ENCODE measurements around the gene PRDM8. TPM values are rescaled to one million over a fixed set of nuclear protein-coding genes. Genes with fewer than 3 reads are reported as not detected.

The PRDM8 gene
- total RNA-seq, 6 experiments from 2014 or later = 20.4 to 25.4 (median 23.9) TPM

DNA sequence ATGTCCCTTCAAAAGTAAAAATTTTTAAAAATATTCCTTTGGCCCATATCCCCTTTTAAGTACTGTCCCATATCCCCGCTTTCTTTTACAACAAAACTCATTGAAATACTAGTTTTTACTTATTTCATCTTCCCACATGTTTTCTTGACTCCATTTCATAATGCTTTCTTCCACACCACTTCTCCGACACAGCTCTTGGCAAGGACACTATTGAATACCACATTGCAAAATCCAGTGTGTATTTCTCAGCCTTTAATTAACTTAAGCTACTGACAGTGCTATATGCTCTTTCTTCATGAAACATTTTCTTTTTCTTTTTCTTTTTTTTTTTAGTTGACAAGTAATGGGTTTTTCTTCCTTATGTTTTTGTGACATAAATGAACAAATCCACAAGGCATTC lies 28.8 kb downstream of the PRDM8 start:
- DNase-seq = no peak
- TF ChIP-seq CTCF (IDR thresholded peaks at IDR 0.05) = no peak

DNA sequence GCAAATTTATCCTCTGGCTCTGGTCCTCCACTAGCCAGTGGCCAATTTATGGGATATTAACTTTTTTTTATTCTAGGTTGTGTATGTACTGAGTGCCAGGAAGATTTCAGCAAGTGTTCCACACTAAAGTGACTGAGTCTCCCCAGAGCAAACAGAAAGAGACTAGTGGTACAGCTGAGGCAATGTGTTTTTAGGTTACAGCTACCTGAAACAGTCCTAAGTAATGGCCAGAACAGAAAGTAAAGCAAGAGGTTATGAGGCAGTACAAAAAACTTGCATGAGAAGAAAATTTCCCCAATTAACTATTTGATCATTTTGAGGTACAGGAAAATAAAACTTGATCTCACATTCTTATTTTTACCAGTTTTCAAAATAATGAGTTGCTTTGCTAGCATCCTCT lies 31.2 kb downstream of the PRDM8 start:
- no peaks in the 10 kb centered on the region for H3K27me3 Mint-ChIP-seq (ENCODE audit: insufficient read depth)
- H3K9me3 Mint-ChIP-seq = no peaks in the 10 kb centered on the region
- peaks cover 47% of the 10 kb centered on the region for H3K4me1 Mint-ChIP-seq (ENCODE audit: low read depth)
- no peaks in the 10 kb centered on the region for H3K36me3 Mint-ChIP-seq (ENCODE audit: low read depth)
- H3K4me3 Mint-ChIP-seq = peak overlapping the region; percentile 17; the same call in 1 of the 2 replicates
- no peak for DNase-seq
- H3K27ac Mint-ChIP-seq = no peak overlapping the region; the same call in none of the 2 replicates
- no peak for TF ChIP-seq CTCF (IDR thresholded peaks at IDR 0.05)

More for the DNA sequence above, 28.8 kb downstream of the PRDM8 start:
- no peaks in the 10 kb centered on the region for H3K9me3 Mint-ChIP-seq
- H3K4me1 Mint-ChIP-seq (ENCODE audit: low read depth) = peaks cover 63% of the 10 kb centered on the region
- H3K27me3 Mint-ChIP-seq (ENCODE audit: insufficient read depth) = no peaks in the 10 kb centered on the region
- no peaks in the 10 kb centered on the region for H3K36me3 Mint-ChIP-seq (ENCODE audit: low read depth)
- H3K4me3 Mint-ChIP-seq = no peak overlapping the region
- H3K27ac Mint-ChIP-seq = no peak overlapping the region

- no peaks in the 10 kb centered on the region for H3K9me3 Mint-ChIP-seq
- no peaks in the 10 kb centered on the region for H3K36me3 Mint-ChIP-seq (ENCODE audit: low read depth)
- no peaks in the 10 kb centered on the region for H3K27me3 Mint-ChIP-seq (ENCODE audit: insufficient read depth)
- no peak for TF ChIP-seq CTCF (IDR thresholded peaks at IDR 0.05)
- peak overlapping the region; percentile 74 for H3K4me3 Mint-ChIP-seq
- no peak for DNase-seq
- H3K27ac Mint-ChIP-seq = peak overlapping the region; percentile 62
- H3K4me1 Mint-ChIP-seq (ENCODE audit: low read depth) = peaks cover 40% of the 10 kb centered on the region; the same call in 1 of the 2 replicates
Measured at GRCh38 chr4:80229128-80229527, 31.8 kb downstream of the PRDM8 start.

DNA sequence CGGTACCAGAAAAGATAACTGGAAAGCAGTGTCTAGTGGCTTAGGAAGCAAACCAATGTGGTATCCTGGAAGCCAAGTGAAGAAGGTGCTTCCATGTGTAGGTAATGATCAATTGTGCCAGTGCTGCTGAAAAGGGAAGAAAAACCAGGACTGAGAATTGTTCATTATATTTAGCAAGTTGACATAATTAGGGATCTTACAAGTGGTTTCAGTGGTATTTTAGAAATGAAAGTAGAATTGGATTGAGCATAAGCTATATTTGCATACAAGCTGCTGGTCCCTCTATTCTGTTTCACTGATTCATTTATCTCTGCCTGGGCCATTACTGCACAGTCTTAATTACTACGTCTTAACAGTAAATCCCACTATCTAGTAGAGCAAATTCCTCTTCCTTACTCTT lies 32.3 kb downstream of the PRDM8 start:
- Mint-ChIP-seq H3K27me3 (ENCODE audit: insufficient read depth) (no peaks in the 10 kb centered on the region), H3K4me3 (peak overlapping the region; percentile 74), H3K4me1 (ENCODE audit: low read depth) (peaks cover 40% of the 10 kb centered on the region; the same call in 1 of the 2 replicates), H3K9me3 (no peaks in the 10 kb centered on the region), H3K27ac (peak overlapping the region; percentile 62), H3K36me3 (ENCODE audit: low read depth) (no peaks in the 10 kb centered on the region)
- no peak for TF ChIP-seq CTCF (IDR thresholded peaks at IDR 0.05)
- DNase-seq = no peak

DNA sequence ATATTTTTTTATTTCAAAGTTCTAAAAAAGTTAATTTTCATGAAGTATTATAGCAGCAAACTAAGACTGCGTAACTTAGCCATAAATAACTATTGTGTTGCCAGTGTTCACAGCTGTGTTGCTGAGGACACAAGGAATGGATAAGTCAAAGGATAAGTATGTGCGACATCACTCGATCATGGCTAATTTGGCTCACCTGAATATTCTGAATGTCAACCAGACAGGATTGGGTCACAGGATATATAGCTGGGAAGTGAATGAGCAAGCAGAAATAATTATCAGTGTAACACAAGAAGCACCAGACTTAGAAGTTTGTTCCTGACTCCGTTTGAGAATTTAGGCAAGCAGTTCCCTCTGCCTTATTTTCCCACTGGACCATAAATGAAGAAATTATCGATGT lies 33.9 kb downstream of the PRDM8 start:
- no peak for TF ChIP-seq CTCF (IDR thresholded peaks at IDR 0.05)
- Mint-ChIP-seq H3K4me3 (no peak overlapping the region), H3K27ac (peak overlapping the region; percentile 44; the same call in 1 of the 2 replicates), H3K9me3 (no peaks in the 10 kb centered on the region), H3K4me1 (ENCODE audit: low read depth) (peaks cover 40% of the 10 kb centered on the region; the same call in 1 of the 2 replicates), H3K27me3 (ENCODE audit: insufficient read depth) (no peaks in the 10 kb centered on the region), H3K36me3 (ENCODE audit: low read depth) (no peaks in the 10 kb centered on the region)
- DNase-seq = no peak

Measured in HFFc6 (cell line).